ENCODE measurements around the gene KRTAP4-3.

DNA sequence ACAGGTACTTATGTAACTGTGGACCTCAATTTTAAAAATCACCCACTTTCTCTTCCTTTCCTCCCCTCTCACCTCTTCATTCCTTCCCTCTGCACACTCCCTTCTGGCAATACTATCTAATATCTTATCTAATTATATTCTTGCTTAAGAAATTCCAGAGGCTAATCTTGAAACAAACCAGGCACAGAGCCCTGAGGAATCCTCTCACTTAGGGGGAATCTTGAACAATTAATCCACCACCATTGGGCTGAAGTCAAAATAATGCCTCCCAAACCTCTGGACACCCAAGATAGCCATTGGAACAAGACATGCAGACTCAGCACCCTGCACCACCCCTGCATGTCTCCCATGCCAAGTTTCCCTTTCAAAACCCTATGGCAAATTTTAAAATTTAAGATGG, 26.7 kb downstream of the KRTAP4-3 start:
- TF ChIP-seq, protein P1, sequence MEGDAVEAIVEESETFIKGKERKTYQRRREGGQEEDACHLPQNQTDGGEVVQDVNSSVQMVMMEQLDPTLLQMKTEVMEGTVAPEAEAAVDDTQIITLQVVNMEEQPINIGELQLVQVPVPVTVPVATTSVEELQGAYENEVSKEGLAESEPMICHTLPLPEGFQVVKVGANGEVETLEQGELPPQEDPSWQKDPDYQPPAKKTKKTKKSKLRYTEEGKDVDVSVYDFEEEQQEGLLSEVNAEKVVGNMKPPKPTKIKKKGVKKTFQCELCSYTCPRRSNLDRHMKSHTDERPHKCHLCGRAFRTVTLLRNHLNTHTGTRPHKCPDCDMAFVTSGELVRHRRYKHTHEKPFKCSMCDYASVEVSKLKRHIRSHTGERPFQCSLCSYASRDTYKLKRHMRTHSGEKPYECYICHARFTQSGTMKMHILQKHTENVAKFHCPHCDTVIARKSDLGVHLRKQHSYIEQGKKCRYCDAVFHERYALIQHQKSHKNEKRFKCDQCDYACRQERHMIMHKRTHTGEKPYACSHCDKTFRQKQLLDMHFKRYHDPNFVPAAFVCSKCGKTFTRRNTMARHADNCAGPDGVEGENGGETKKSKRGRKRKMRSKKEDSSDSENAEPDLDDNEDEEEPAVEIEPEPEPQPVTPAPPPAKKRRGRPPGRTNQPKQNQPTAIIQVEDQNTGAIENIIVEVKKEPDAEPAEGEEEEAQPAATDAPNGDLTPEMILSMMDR (conservative IDR thresholded peaks at IDR 0.05) = no peak
- TF ChIP-seq ZFX (IDR thresholded peaks at IDR 0.05) = no peak
